Cardiac muscle cell (in vitro differentiated cells and primary cell): ENCODE measurements around the gene ABI1. TPM values are rescaled to one million over a fixed set of nuclear protein-coding genes. Genes with fewer than 3 reads are reported as not detected.

Source experiments
- DNase-seq, 2 donors: peaks; one replicate each; pipeline versions ENCODE4 v3.0.0 to v3.0.0-alpha.2; 2010 to 2017; ENCODE audit warnings: low read depth in 1 of 2, low spot score in 1 of 2
- H3K27ac ChIP-seq: fragments of 200-600 bp; sonication (generic); 2 replicates; pipeline ENCODE4 v1.5.1; 2016
- H3K27me3 ChIP-seq: fragments of 200-600 bp; sonication (generic); 2 replicates; pipeline ENCODE4 v1.6.0; 2016; ENCODE audit warnings: control low read depth
- H3K36me3 ChIP-seq: fragments of 200-600 bp; sonication (generic); 2 replicates; pipeline ENCODE4 v1.5.1; 2016; ENCODE audit warnings: control low read depth
- H3K4me1 ChIP-seq: fragments of 200-600 bp; sonication (generic); 2 replicates; pipeline ENCODE4 v1.8.1; 2017; ENCODE audit warnings: low read depth, mild to moderate bottlenecking, mixed run types
- H3K4me3 ChIP-seq: fragments of 200-600 bp; sonication (generic); 2 replicates; pipeline ENCODE4 v1.5.1; 2016; ENCODE audit warnings: mild to moderate bottlenecking
- H3K9me3 ChIP-seq: fragments of 200-600 bp; sonication (generic); 2 replicates; pipeline ENCODE4 v1.5.1; 2017; ENCODE audit warnings: low read depth, mild to moderate bottlenecking, control low read depth
- polyA plus RNA-seq: library from polyadenylated mRNA; unstranded; fragments of >200 nt; fragmentation: Nextera tagmentation; extraction: Ambion mirVana; gene quantifications from 2 replicates; pipeline ENCODE4 v1.2.1, GENCODE V29; 2016
- total RNA-seq: library from RNA; depleted of rRNA; stranded (reverse); fragments of >200 nt; gene quantifications from 2 replicates; pipeline ENCODE4 v1.2.3, GENCODE V29; 2016
- TF ChIP-seq, protein P1 (sequence below): IDR thresholded peaks from 2 replicates; pipeline ENCODE4 v1.5.1; 2012; ENCODE audit warnings: low read depth, mild to moderate bottlenecking, low read length

The ABI1 gene
- total and polyA plus RNA-seq, 2 experiments from 2014 or later = 36.8 to 38.7 TPM

DNA sequence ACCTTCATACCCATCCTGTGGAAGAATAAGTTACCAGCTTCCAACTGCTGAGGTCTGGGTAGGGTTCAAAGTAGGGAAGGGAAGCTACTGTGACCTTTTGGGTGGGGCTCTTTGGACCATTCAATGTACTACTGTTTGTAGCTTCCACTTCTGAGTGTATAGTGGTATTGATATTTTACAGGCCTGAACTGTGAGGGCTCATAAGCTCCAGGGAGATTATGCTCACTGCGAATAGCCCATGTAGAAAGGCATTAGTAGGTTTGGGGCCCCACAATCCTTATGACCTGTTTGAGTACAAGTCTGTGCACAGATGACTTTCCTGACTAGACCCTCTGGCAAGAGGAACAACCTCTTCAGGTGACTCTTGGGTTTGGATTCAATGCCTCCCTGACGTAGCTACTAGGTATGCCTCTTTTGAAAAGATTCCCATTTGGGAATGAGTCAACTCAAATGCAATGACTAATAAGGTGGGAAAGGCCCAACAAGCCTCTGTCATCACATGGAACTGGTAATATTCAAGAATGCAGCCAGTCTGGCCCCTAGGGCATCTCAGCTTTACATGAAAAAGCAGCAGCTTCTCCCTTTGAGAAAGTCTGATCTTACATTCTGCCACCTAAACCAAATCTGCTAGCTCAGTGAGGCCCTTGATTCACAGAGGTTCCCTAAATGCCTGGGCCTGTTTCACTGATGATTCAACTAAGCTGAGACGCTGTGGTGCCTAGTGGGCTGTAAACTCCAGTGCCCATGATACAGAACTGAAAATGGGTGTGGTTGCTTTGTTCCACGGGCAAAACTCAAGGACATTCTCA is 79.8 kb downstream of the ABI1 start:
- TF ChIP-seq, protein P1, sequence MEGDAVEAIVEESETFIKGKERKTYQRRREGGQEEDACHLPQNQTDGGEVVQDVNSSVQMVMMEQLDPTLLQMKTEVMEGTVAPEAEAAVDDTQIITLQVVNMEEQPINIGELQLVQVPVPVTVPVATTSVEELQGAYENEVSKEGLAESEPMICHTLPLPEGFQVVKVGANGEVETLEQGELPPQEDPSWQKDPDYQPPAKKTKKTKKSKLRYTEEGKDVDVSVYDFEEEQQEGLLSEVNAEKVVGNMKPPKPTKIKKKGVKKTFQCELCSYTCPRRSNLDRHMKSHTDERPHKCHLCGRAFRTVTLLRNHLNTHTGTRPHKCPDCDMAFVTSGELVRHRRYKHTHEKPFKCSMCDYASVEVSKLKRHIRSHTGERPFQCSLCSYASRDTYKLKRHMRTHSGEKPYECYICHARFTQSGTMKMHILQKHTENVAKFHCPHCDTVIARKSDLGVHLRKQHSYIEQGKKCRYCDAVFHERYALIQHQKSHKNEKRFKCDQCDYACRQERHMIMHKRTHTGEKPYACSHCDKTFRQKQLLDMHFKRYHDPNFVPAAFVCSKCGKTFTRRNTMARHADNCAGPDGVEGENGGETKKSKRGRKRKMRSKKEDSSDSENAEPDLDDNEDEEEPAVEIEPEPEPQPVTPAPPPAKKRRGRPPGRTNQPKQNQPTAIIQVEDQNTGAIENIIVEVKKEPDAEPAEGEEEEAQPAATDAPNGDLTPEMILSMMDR = no peak
- DNase-seq = peak in 1 of 2 donors; percentile 59
- no peaks in the 10 kb centered on the region for H3K36me3 ChIP-seq
- peak overlapping the region; percentile 52 for H3K27ac ChIP-seq
- H3K27me3 ChIP-seq = no peaks in the 10 kb centered on the region
- H3K4me1 ChIP-seq = peaks cover 30% of the 10 kb centered on the region
- H3K4me3 ChIP-seq = no peak overlapping the region
- H3K9me3 ChIP-seq = no peaks in the 10 kb centered on the region

DNA sequence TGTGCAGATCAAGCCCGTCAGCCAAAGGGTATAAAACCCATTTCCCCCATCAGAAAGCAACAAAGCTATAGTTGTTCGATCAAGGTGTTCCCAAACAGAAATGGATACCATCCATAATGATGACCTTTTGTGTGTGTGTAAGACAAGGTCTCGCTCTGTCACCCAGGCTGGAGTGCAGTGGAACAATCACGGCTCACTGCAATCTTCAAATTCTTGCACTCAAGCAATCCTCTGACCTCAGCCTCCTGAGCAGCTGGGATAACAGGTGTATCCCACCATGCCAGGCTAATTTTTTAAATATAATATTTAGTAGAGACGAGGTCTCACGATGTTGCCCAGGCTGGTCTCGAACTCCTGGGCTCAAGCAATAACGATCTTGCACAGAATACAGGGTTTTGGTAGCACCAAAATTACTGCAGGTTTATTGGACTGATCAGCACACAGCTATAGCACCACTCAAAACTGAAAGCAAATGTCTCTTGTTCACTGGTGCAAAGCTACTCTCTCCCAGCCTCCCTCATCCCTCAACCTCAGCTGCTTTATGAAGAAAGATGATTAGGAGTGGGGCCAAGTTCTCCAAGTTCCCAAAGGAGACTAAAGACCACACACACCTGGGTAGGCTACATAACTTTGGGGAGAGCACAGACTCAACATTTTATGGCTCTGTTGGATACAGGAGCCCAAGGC is 80.5 kb downstream of the ABI1 start:
- DNase-seq = no peak
- TF ChIP-seq, protein P1 = no peak
- Histone ChIP-seq H3K9me3 (no peaks in the 10 kb centered on the region), H3K36me3 (no peaks in the 10 kb centered on the region), H3K27me3 (no peaks in the 10 kb centered on the region), H3K4me1 (peaks cover 30% of the 10 kb centered on the region), H3K27ac (peak overlapping the region; percentile 76), H3K4me3 (no peak overlapping the region)

DNA sequence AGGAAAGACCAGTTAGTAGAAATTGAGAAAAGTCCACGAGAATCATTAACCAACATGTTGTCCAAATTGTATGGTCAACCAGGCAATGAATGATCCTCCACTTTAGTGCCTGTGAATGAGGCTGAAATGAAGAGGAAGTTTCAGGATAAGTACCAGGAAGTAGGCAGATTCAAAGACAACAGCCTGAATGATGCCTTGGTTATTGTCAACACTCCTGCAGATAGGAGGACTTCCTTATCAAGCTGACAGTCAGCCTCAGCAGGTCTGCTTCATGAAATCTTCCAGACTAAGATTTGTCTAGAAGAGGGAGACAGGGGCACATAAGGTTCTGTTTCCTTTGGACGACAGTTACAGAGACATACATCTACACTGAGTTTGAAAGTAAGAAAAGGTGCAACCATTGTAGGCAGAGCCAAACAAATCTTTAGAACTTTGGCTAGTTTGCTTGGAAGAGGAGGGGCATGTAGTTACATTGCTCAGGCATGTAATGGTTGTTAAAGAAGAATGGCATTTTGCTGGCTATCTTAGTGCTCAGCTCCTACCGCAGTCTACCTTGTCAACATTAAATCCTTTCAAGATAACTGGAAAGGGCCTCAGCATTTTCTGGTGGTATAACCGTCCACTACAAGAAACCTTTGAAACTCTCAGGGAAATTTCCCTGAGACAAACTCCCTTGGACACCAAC is 81.4 kb downstream of the ABI1 start:
- no peaks in the 10 kb centered on the region for H3K36me3 ChIP-seq
- no peaks in the 10 kb centered on the region for H3K27me3 ChIP-seq
- peak overlapping the region; percentile 76 for H3K27ac ChIP-seq
- H3K4me1 ChIP-seq = peaks cover 30% of the 10 kb centered on the region
- no peaks in the 10 kb centered on the region for H3K9me3 ChIP-seq
- TF ChIP-seq, protein P1 = no peak
- no peak for DNase-seq
- H3K4me3 ChIP-seq = no peak overlapping the region

DNA sequence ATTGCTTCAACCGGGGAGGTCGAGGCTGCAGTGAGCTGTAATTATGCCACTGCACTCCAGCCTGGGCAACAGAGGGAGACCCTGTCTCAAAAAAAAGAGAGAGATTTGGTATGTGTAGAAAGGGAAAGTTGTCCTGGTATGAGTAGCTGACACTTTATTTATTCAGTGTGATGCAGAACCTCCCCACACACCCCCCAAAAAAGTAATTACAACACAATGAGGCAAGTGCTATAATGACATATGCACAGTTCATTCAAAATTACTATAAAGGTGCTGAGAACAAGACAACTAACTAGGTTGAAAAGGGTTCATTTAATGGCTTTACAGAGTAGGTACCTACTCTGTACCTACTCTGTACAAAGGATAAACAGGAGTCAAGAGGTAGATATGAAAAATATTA is 83.1 kb downstream of the ABI1 start:
- no peak for DNase-seq
- Histone ChIP-seq H3K9me3 (no peaks in the 10 kb centered on the region), H3K27ac (no peak overlapping the region), H3K4me3 (no peak overlapping the region), H3K36me3 (no peaks in the 10 kb centered on the region), H3K27me3 (no peaks in the 10 kb centered on the region), H3K4me1 (peaks cover 30% of the 10 kb centered on the region)
- TF ChIP-seq, protein P1 = no peak

DNA sequence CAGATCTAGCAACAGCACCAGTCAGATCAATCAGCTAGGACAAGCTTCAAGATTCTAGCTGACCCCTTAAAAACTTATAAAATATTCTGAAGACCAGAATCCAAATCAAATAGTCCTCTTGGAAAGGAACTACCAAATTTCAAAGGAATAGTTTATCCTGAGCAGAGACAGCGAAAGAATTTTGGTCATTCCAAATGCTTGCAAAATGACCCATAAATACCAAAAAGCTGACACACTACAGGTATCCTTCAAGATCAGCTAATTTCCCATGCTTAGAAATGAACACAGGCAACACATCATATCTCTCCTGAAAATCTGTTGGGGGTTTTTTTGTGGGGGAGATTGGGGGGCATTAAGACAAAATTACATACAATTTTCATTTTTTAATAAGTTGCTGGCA is 84.5 kb downstream of the ABI1 start:
- DNase-seq = no peak
- no peaks in the 10 kb centered on the region for H3K9me3 ChIP-seq
- TF ChIP-seq, protein P1 = no peak
- no peaks in the 10 kb centered on the region for H3K36me3 ChIP-seq
- no peak overlapping the region for H3K4me3 ChIP-seq
- no peaks in the 10 kb centered on the region for H3K27me3 ChIP-seq
- H3K27ac ChIP-seq = no peak overlapping the region
- H3K4me1 ChIP-seq = peaks cover 21% of the 10 kb centered on the region
